Smooth muscle cell (in vitro differentiated cells): ENCODE results near the gene C14orf119. TPM values are rescaled to one million over a fixed set of nuclear protein-coding genes. Genes with fewer than 3 reads are reported as not detected.
A peak's percentile ranks its signal among the peaks of the same experiment; 100 is the strongest.

Experiments
- DNase-seq: peaks from one replicate; lab custom pipeline; 2025; ENCODE audit not compliant: unreplicated experiment; lab: John Stamatoyannopoulos, UW
- H2AFZ ChIP-seq: fragments of 200-600 bp; sonication (generic); 2 replicates; pipeline ENCODE4 v1.6.0; 2016; ENCODE audit warnings: antibody characterized with exemption, low read depth, mild to moderate bottlenecking
- H3F3A ChIP-seq: fragments of 200-600 bp; sonication (generic); 2 replicates; pipeline ENCODE4 v1.6.0; 2017; ENCODE audit warnings: antibody characterized with exemption, low read depth
- H3K27ac ChIP-seq: fragments of 200-600 bp; sonication (generic); 2 replicates; pipeline ENCODE4 v1.5.1; 2016; ENCODE audit warnings: low read depth, mild to moderate bottlenecking
- H3K27me3 ChIP-seq: fragments of 200-600 bp; sonication (generic); 2 replicates; pipeline ENCODE4 v1.6.1; 2016; ENCODE audit warnings: low read depth, mild to moderate bottlenecking
- H3K36me3 ChIP-seq: fragments of 200-600 bp; sonication (generic); 2 replicates; pipeline ENCODE4 v1.5.1; 2016; ENCODE audit warnings: low read depth
- H3K4me1 ChIP-seq: fragments of 200-600 bp; sonication (generic); 2 replicates; pipeline ENCODE4 v1.5.1; 2016; ENCODE audit warnings: low read depth
- H3K4me2 ChIP-seq: fragments of 200-600 bp; sonication (generic); 2 replicates; pipeline ENCODE4 v1.6.0; 2016; ENCODE audit warnings: mild to moderate bottlenecking
- H3K4me3 ChIP-seq: fragments of 200-600 bp; sonication (generic); 2 replicates; pipeline ENCODE4 v1.5.1; 2016; ENCODE audit warnings: mild to moderate bottlenecking
- H3K79me2 ChIP-seq: fragments of 200-600 bp; sonication (generic); 2 replicates; pipeline ENCODE4 v1.6.0; 2016; ENCODE audit warnings: low read depth, mild to moderate bottlenecking
- H3K9ac ChIP-seq: fragments of 200-600 bp; sonication (generic); 2 replicates; pipeline ENCODE4 v1.6.0; 2016; ENCODE audit warnings: low read depth
- H3K9me3 ChIP-seq: fragments of 200-600 bp; sonication (generic); replicated peaks from 2 replicates; pipeline ENCODE4 v1.5.1; 2016; ENCODE audit warnings: low read depth
- H4K20me1 ChIP-seq: fragments of 200-600 bp; sonication (generic); 2 replicates; pipeline ENCODE4 v1.6.0; 2016; ENCODE audit warnings: low read depth
- CTCF ChIP-seq: fragments of 200-600 bp; sonication (generic); IDR thresholded peaks from 2 replicates; pipeline ENCODE4 v1.5.1; 2017; ENCODE audit warnings: borderline replicate concordance, mild to moderate bottlenecking, antibody characterized with exemption; ENCODE audit not compliant: insufficient read depth, poor library complexity, severe bottlenecking
- WGBS: methylation state at CpG from one replicate; pipeline ENCODE4 v1.1.7; 2016; ENCODE audit warnings: low lambda C conversion rate; 5-methylcytosine and 5-hydroxymethylcytosine counted together
- polyA plus RNA-seq: library from polyadenylated mRNA; unstranded; fragments of >200 nt; fragmentation: Nextera tagmentation; extraction: Ambion mirVana; gene quantifications from 2 replicates; pipeline ENCODE4 v1.2.1, GENCODE V29; 2016
- total RNA-seq: library from RNA; depleted of rRNA; stranded (reverse); fragments of >200 nt; gene quantifications from 2 replicates; pipeline ENCODE4 v1.2.3, GENCODE V29; 2014

Gene C14orf119
- total and polyA plus RNA-seq, 2 experiments from 2014 or later, result 54.1 to 130 TPM

GRCh38 chr14:23089498-23090253 is 5.6 kb upstream of the C14orf119 start:
- H4K20me1 ChIP-seq, result peaks cover 82% of the 10 kb centered on the region
- peaks cover 9% of the 10 kb centered on the region for H3F3A ChIP-seq
- peaks cover 63% of the 10 kb centered on the region for H3K79me2 ChIP-seq
- H3K4me2 ChIP-seq, result no peak overlapping the region
- H2AFZ ChIP-seq, result no peak overlapping the region
- no peak overlapping the region for H3K4me3 ChIP-seq
- H3K9ac ChIP-seq, result no peak overlapping the region
- no peak for DNase-seq
- H3K27me3 ChIP-seq, result no peaks in the 10 kb centered on the region
- no peak overlapping the region for H3K27ac ChIP-seq
- peaks cover 14% of the 10 kb centered on the region for H3K4me1 ChIP-seq
- no peak for TF ChIP-seq CTCF
- H3K9me3 ChIP-seq, result no peaks in the 10 kb centered on the region
- 88% methylated on average over 12 of the region's 12 CpGs for WGBS
- H3K36me3 ChIP-seq, result peaks cover 27% of the 10 kb centered on the region

GRCh38 chr14:23090254-23090636 is 5.1 kb upstream of the C14orf119 start:
- 60% methylated on average over 4 of the region's 4 CpGs for WGBS
- Histone ChIP-seq H3K9me3 (no peaks in the 10 kb centered on the region), H3K4me1 (peaks cover 14% of the 10 kb centered on the region), H3K9ac (no peak overlapping the region), H3F3A (peaks cover 9% of the 10 kb centered on the region), H3K27me3 (no peaks in the 10 kb centered on the region), H4K20me1 (peaks cover 76% of the 10 kb centered on the region), H3K4me3 (no peak overlapping the region), H3K36me3 (peaks cover 27% of the 10 kb centered on the region), H3K27ac (peak overlapping the region; percentile 21), H3K4me2 (no peak overlapping the region), H2AFZ (no peak overlapping the region), H3K79me2 (peaks cover 63% of the 10 kb centered on the region)
- TF ChIP-seq CTCF, result no peak
- no peak for DNase-seq

- no peaks in the 10 kb centered on the region for H3K9me3 ChIP-seq
- peaks cover 68% of the 10 kb centered on the region for H3K79me2 ChIP-seq
- no peak overlapping the region for H2AFZ ChIP-seq
- no peak overlapping the region for H3K9ac ChIP-seq
- H3F3A ChIP-seq, result peaks cover 9% of the 10 kb centered on the region
- no peak for DNase-seq
- H3K4me2 ChIP-seq, result no peak overlapping the region
- H3K27ac ChIP-seq, result no peak overlapping the region
- no peak overlapping the region for H3K4me3 ChIP-seq
- no peaks in the 10 kb centered on the region for H3K27me3 ChIP-seq
- TF ChIP-seq CTCF, result no peak
- peaks cover 22% of the 10 kb centered on the region for H3K36me3 ChIP-seq
- 87% methylated on average over 12 of the region's 12 CpGs for WGBS
- peaks cover 14% of the 10 kb centered on the region for H3K4me1 ChIP-seq
- H4K20me1 ChIP-seq, result peaks cover 70% of the 10 kb centered on the region
Observed at GRCh38 chr14:23091294-23092225, 3.7 kb upstream of the C14orf119 start.
